Upper lobe of left lung (tissue), 6 donors: ENCODE measurements around the gene ATOH7. TPM values are rescaled to one million over a fixed set of nuclear protein-coding genes. Genes with fewer than 3 reads are reported as not detected.
A peak's percentile ranks its signal among the peaks of the same experiment; 100 is the strongest.
"Not testable (repeated sequence)": the region's sequence is repeated elsewhere in the genome, so short reads cannot be mapped to it uniquely, and the experiment has no call there.

Experiments
- ATAC-seq, 2 donors: fragments of 200-7000 bp; cut with Tn5 transposase; one replicate each; pipeline ENCODE4 v1.9.1; 2022; ENCODE audit warnings: mild to moderate bottlenecking in 2 of 2, moderate library complexity in 2 of 2; ENCODE audit not compliant: low FRiP score in 2 of 2
- DNase-seq, 2 donors: peaks; one replicate each; pipeline ENCODE4 v3.0.0-alpha.2; 2019 to 2020
- H3K27ac ChIP-seq, 4 donors: fragments of 200-600 bp; sonication (generic); one replicate each; pipeline ENCODE4 v1.5.1; 2016 to 2019
- H3K27me3 ChIP-seq, 4 donors: fragments of 200-600 bp; sonication (generic); one replicate each; pipeline ENCODE4 v1.5.1; 2017 to 2019
- H3K36me3 ChIP-seq, 4 donors: fragments of 200-600 bp; sonication (generic); one replicate each; pipeline ENCODE4 v1.5.1; 2016 to 2019
- H3K4me1 ChIP-seq, 4 donors: fragments of 200-600 bp; sonication (generic); one replicate each; pipeline ENCODE4 v1.5.1; 2018 to 2019
- H3K4me3 ChIP-seq, 4 donors: fragments of 200-600 bp; sonication (generic); one replicate each; pipeline ENCODE4 v1.5.1; 2017 to 2019; ENCODE audit warnings: mild to moderate bottlenecking in 2 of 4, moderate library complexity in 1 of 4
- H3K9me3 ChIP-seq, 4 donors: fragments of 200-600 bp; sonication (generic); one replicate each; pipeline ENCODE4 v1.5.1; 2018 to 2019
- CTCF ChIP-seq, 6 experiments: fragments of 450-650 bp in 4 of 6; fragments of 200-600 bp in 2 of 6; sonication (generic) in 2 of 6; IDR thresholded peaks; one replicate each; pipeline ENCODE4 v1.5.1; 2016 to 2019; ENCODE audit warnings: antibody characterized with exemption in 6 of 6
- EP300 ChIP-seq, 4 donors: sonication (generic); formaldehyde crosslinking; IDR thresholded peaks; one replicate each; pipeline ENCODE4 v1.5.1; 2017; ENCODE audit warnings: antibody characterized with exemption in 4 of 4, control low read depth in 2 of 4
- POLR2A ChIP-seq, 4 donors: fragments of 450-650 bp; IDR thresholded peaks; one replicate each; pipeline ENCODE4 v1.5.1; 2016 to 2017; ENCODE audit warnings: antibody characterized with exemption in 4 of 4, mild to moderate bottlenecking in 2 of 4
- POLR2AphosphoS5 ChIP-seq, 2 donors: sonication (generic); formaldehyde crosslinking; IDR thresholded peaks; one replicate each; pipeline ENCODE4 v1.5.1; 2017; ENCODE audit warnings: antibody characterized with exemption in 2 of 2
- WGBS, 2 donors: methylation state at CpG; one replicate each; pipeline ENCODE4 v1.1.5; 2017 to 2018; 5-methylcytosine and 5-hydroxymethylcytosine counted together
- total RNA-seq, 6 donors: library from RNA; depleted of rRNA in 4 of 6; stranded (reverse); fragments of >200 nt in 4 of 6; gene quantifications; one replicate each; pipeline versions ENCODE4 v1.1.0 to v1.2.1, GENCODE V29; 2016 to 2021
- donor health status: DM: no; HTN: no; CAD: no; lungs with moderate emphysema.
- donor health status: DM: no; HTN: yes; CAD: no; lungs with severe emphysema.

ATOH7 gene
- total RNA-seq, 6 donors from 2014 or later: not detected

GRCh38 chr10:68212721-68213352 lies 19.1 kb downstream of the ATOH7 start:
- Histone ChIP-seq H3K27ac (no peak overlapping the region), H3K9me3 (no peaks in the 10 kb centered on the region), H3K27me3 (no peaks in the 10 kb centered on the region), H3K4me1 (no peaks in the 10 kb centered on the region), H3K36me3 (no peaks in the 10 kb centered on the region), H3K4me3 (no peak overlapping the region)
- WGBS, 2 donors: 59% methylated on average over 8 of the region's 8 CpGs
- peak in 1 of 2 donors; percentile 53 for ATAC-seq
- DNase-seq: no peak
- peak in 5 of 6 experiments; percentile 26 to 57 (median 39) for TF ChIP-seq CTCF (IDR thresholded peaks at IDR 0.05)
- no peak for TF ChIP-seq EP300 (IDR thresholded peaks at IDR 0.05)

- Histone ChIP-seq H3K9me3 (no peaks in the 10 kb centered on the region), H3K4me3 (no peak overlapping the region), H3K36me3 (no peaks in the 10 kb centered on the region), H3K27me3 (no peaks in the 10 kb centered on the region), H3K27ac (no peak overlapping the region), H3K4me1 (no peaks in the 10 kb centered on the region)
- no peak for TF ChIP-seq CTCF (IDR thresholded peaks at IDR 0.05)
- no peak for TF ChIP-seq EP300 (IDR thresholded peaks at IDR 0.05)
- TF ChIP-seq POLR2A (IDR thresholded peaks at IDR 0.05): no peak
- TF ChIP-seq POLR2AphosphoS5 (IDR thresholded peaks at IDR 0.05): no peak
- DNase-seq (no peak), ATAC-seq (no peak)
- WGBS, 2 donors: 83% methylated on average over 1 of the region's 1 CpG
Observed at GRCh38 chr10:68211669-68212068, 20.2 kb downstream of the ATOH7 start.

GRCh38 chr10:68208424-68209042 lies 23.4 kb downstream of the ATOH7 start:
- 57 to 58% methylated on average over 10 of the region's 10 CpGs for WGBS, 2 donors
- H3K36me3 ChIP-seq: no peaks in the 10 kb centered on the region
- H3K27me3 ChIP-seq: no peaks in the 10 kb centered on the region
- ATAC-seq: no peak
- H3K27ac ChIP-seq: no peak overlapping the region
- peak in 1 of 2 donors; percentile 22 for DNase-seq
- no peaks in the 10 kb centered on the region for H3K4me1 ChIP-seq
- H3K9me3 ChIP-seq: no peaks in the 10 kb centered on the region
- TF ChIP-seq EP300 (IDR thresholded peaks at IDR 0.05) (no peak), CTCF (IDR thresholded peaks at IDR 0.05) (peak in 2 of 6 experiments; percentile 12 to 21), POLR2AphosphoS5 (IDR thresholded peaks at IDR 0.05) (no peak), POLR2A (IDR thresholded peaks at IDR 0.05) (no peak)
- H3K4me3 ChIP-seq: no peak overlapping the region

- Histone ChIP-seq H3K36me3 (no peaks in the 10 kb centered on the region), H3K4me3 (no peak overlapping the region), H3K27ac (no peak overlapping the region), H3K27me3 (no peaks in the 10 kb centered on the region), H3K4me1 (no peaks in the 10 kb centered on the region), H3K9me3 (no peaks in the 10 kb centered on the region)
- DNase-seq (peak in 1 of 2 donors; percentile 35), ATAC-seq (peak in 1 of 2 donors; percentile 49)
- no peak for TF ChIP-seq POLR2AphosphoS5 (IDR thresholded peaks at IDR 0.05)
- TF ChIP-seq POLR2A (IDR thresholded peaks at IDR 0.05): no peak
- no peak for TF ChIP-seq CTCF (IDR thresholded peaks at IDR 0.05)
- TF ChIP-seq EP300 (IDR thresholded peaks at IDR 0.05): no peak
- 21 to 30% methylated on average over 5 of the region's 5 CpGs for WGBS, 2 donors
Observed at GRCh38 chr10:68202960-68203353, 29.0 kb downstream of the ATOH7 start.

- H3K4me1 ChIP-seq: no peaks in the 10 kb centered on the region
- ATAC-seq (no peak), DNase-seq (no peak)
- H3K27me3 ChIP-seq: no peaks in the 10 kb centered on the region
- WGBS, 2 donors: 54 to 63% methylated on average over 3 of the region's 3 CpGs
- H3K27ac ChIP-seq: no peak overlapping the region
- TF ChIP-seq POLR2A (IDR thresholded peaks at IDR 0.05) (no peak), POLR2AphosphoS5 (IDR thresholded peaks at IDR 0.05) (no peak), CTCF (IDR thresholded peaks at IDR 0.05) (no peak), EP300 (IDR thresholded peaks at IDR 0.05) (no peak)
- no peaks in the 10 kb centered on the region for H3K9me3 ChIP-seq
- no peaks in the 10 kb centered on the region for H3K36me3 ChIP-seq
- no peak overlapping the region for H3K4me3 ChIP-seq
Observed at GRCh38 chr10:68196701-68197100, 35.2 kb downstream of the ATOH7 start.

- WGBS, 2 donors: 75 to 79% methylated on average over 2 of the region's 2 CpGs
Observed at GRCh38 chr10:68195776-68196175, 36.1 kb downstream of the ATOH7 start.

More at GRCh38 chr10:68195776-68196175, 36.1 kb downstream of the ATOH7 start:
- not testable (repeated sequence) for H3K27me3 ChIP-seq, H3K27ac ChIP-seq, H3K9me3 ChIP-seq, ATAC-seq, H3K4me3 ChIP-seq, H3K36me3 ChIP-seq, DNase-seq, H3K4me1 ChIP-seq
